Measurements from ENCODE around the gene PDE4B.

PDE4B gene

GRCh38 chr1:66240491-66241484 is 448.1 kb downstream of the PDE4B start:
- DNase-seq (ENCODE audit: low read depth): no peak

- peak; percentile 78 for DNase-seq (ENCODE audit: low read depth)
These were observed 450.2 kb downstream of the PDE4B start for GRCh38 chr1:66242646-66243547.

GRCh38 chr1:66243548-66244130 is 450.9 kb downstream of the PDE4B start:
- DNase-seq (ENCODE audit: low read depth): no peak

- no peak for DNase-seq (ENCODE audit: low read depth)
These were observed 451.7 kb downstream of the PDE4B start for GRCh38 chr1:66244429-66244828.

GRCh38 chr1:66245691-66246090 is 453.0 kb downstream of the PDE4B start:
- DNase-seq (ENCODE audit: low read depth): no peak

- no peak for DNase-seq (ENCODE audit: low read depth)
These were observed 453.9 kb downstream of the PDE4B start for GRCh38 chr1:66246351-66247269.

- DNase-seq (ENCODE audit: low read depth): no peak
These were observed 454.9 kb downstream of the PDE4B start for GRCh38 chr1:66247415-66248208.

- DNase-seq (ENCODE audit: low read depth): no peak
These were observed 455.6 kb downstream of the PDE4B start for GRCh38 chr1:66248257-66248656.

- DNase-seq (ENCODE audit: low read depth): no peak
These were observed 456.1 kb downstream of the PDE4B start for GRCh38 chr1:66248746-66249145.

- DNase-seq (ENCODE audit: low read depth): no peak
These were observed 457.4 kb downstream of the PDE4B start for GRCh38 chr1:66250075-66250474.

GRCh38 chr1:66250478-66250877 is 457.8 kb downstream of the PDE4B start:
- no peak for DNase-seq (ENCODE audit: low read depth)

GRCh38 chr1:66251546-66251945 is 458.9 kb downstream of the PDE4B start:
- DNase-seq (ENCODE audit: low read depth): no peak

- peak; percentile 59 for DNase-seq (ENCODE audit: low read depth)
These were observed 460.7 kb downstream of the PDE4B start for GRCh38 chr1:66253330-66253921.

- no peak for DNase-seq (ENCODE audit: low read depth)
These were observed 462.1 kb downstream of the PDE4B start for GRCh38 chr1:66254785-66255184.

- DNase-seq (ENCODE audit: low read depth): no peak
These were observed 464.2 kb downstream of the PDE4B start for GRCh38 chr1:66256629-66257572.

GRCh38 chr1:66258404-66259105 is 465.9 kb downstream of the PDE4B start:
- no peak for DNase-seq (ENCODE audit: low read depth)

- no peak for DNase-seq (ENCODE audit: low read depth)
These were observed 468.7 kb downstream of the PDE4B start for GRCh38 chr1:66261364-66261763.
